Trophoblast cell (in vitro differentiated cells and primary cell): ENCODE results near the gene FAM200B.

Experiments used
- DNase-seq, 2 donors: peaks; one replicate each; pipeline ENCODE4 v3.0.0-alpha.2; 2016
- H2AFZ ChIP-seq: 2 replicates; pipeline ENCODE4 v1.6.1; 2013; ENCODE audit warnings: low read length, moderate library complexity, mild to moderate bottlenecking; ENCODE audit not compliant: insufficient read depth, poor library complexity
- H2AK5ac ChIP-seq: 2 replicates; pipeline ENCODE4 v1.6.1; 2013; ENCODE audit warnings: mild to moderate bottlenecking, low read length
- H2BK120ac ChIP-seq: 2 replicates; pipeline ENCODE4 v1.6.1; 2013; ENCODE audit warnings: low read length, mild to moderate bottlenecking, moderate library complexity; ENCODE audit not compliant: insufficient read depth, poor library complexity
- H2BK12ac ChIP-seq: 2 replicates; pipeline ENCODE4 v1.6.1; 2013; ENCODE audit warnings: mild to moderate bottlenecking, low read length, moderate library complexity
- H2BK5ac ChIP-seq: 2 replicates; pipeline ENCODE4 v1.6.1; 2013; ENCODE audit warnings: low read length, low read depth, moderate library complexity, mild to moderate bottlenecking; ENCODE audit not compliant: poor library complexity
- H3K14ac ChIP-seq: 2 replicates; pipeline ENCODE4 v1.6.1; 2013; ENCODE audit warnings: mild to moderate bottlenecking, low read length
- H3K18ac ChIP-seq: 2 replicates; pipeline ENCODE4 v1.6.1; 2013; ENCODE audit warnings: mild to moderate bottlenecking, low read length
- H3K23ac ChIP-seq: 2 replicates; pipeline ENCODE4 v1.6.1; 2013; ENCODE audit warnings: low read length
- H3K27ac ChIP-seq: 2 replicates; pipeline ENCODE4 v1.5.1; 2013; ENCODE audit warnings: low read depth, mild to moderate bottlenecking, inconsistent platforms, low read length, moderate library complexity
- H3K27me3 ChIP-seq: 2 replicates; pipeline ENCODE4 v1.6.1; 2013; ENCODE audit warnings: inconsistent platforms, mild to moderate bottlenecking, low read length, moderate library complexity; ENCODE audit not compliant: insufficient read depth
- H3K36me3 ChIP-seq, 2 experiments: 1 replicate in 1 of 2; 2 replicates in 1 of 2; pipeline ENCODE4 v1.6.1; 2013; ENCODE audit warnings: low read length in 2 of 2, mild to moderate bottlenecking in 2 of 2, moderate library complexity in 1 of 2; ENCODE audit not compliant: insufficient read depth in 2 of 2, control insufficient read depth in 1 of 2
- H3K4ac ChIP-seq: 2 replicates; pipeline ENCODE4 v1.6.1; 2013; ENCODE audit warnings: low read depth, mild to moderate bottlenecking, low read length, moderate library complexity
- H3K4me1 ChIP-seq, 2 experiments: 1 replicate in 1 of 2; 2 replicates in 1 of 2; pipeline ENCODE4 v1.6.1; 2013; ENCODE audit warnings: low read length in 2 of 2, mild to moderate bottlenecking in 2 of 2, moderate library complexity in 1 of 2; ENCODE audit not compliant: insufficient read depth in 2 of 2, control insufficient read depth in 1 of 2
- H3K4me2 ChIP-seq: 2 replicates; pipeline ENCODE4 v1.6.1; 2013; ENCODE audit warnings: inconsistent platforms, mild to moderate bottlenecking, low read length, moderate library complexity
- H3K4me3 ChIP-seq: 2 replicates; pipeline ENCODE4 v1.5.1; 2013; ENCODE audit warnings: mild to moderate bottlenecking, low read depth, low read length, inconsistent platforms
- H3K79me1 ChIP-seq: one replicate; pipeline ENCODE4 v1.6.1; 2013; ENCODE audit warnings: low read length
- H3K79me2 ChIP-seq: 2 replicates; pipeline ENCODE4 v1.6.1; 2013; ENCODE audit warnings: low read length, mild to moderate bottlenecking; ENCODE audit not compliant: control insufficient read depth, insufficient read depth, poor library complexity
- H3K9ac ChIP-seq: 2 replicates; pipeline ENCODE4 v1.6.1; 2013; ENCODE audit warnings: mild to moderate bottlenecking, low read length
- H3K9me3 ChIP-seq: 2 replicates; pipeline ENCODE4 v1.6.1; 2013; ENCODE audit warnings: low read depth, mild to moderate bottlenecking, control low read depth, inconsistent platforms, low read length; ENCODE audit not compliant: insufficient read depth
- H4K12ac ChIP-seq: 2 replicates; pipeline ENCODE4 v1.6.1; 2013; ENCODE audit warnings: low read depth, mild to moderate bottlenecking, low read length, moderate library complexity
- H4K8ac ChIP-seq: 2 replicates; pipeline ENCODE4 v1.6.1; 2013; ENCODE audit warnings: low read depth, mild to moderate bottlenecking, low read length, moderate library complexity
- H4K91ac ChIP-seq: one replicate; pipeline ENCODE4 v1.6.1; 2013; ENCODE audit warnings: low read depth, mild to moderate bottlenecking, low read length, moderate library complexity
- WGBS: extraction: QIAGEN DNeasy Blood & Tissue Kit; methylation state at CpG from one replicate; pipeline ENCODE4 v1.1.7; 2013; ENCODE audit warnings: missing lambda C conversion rate; ENCODE audit not compliant: insufficient read length, insufficient coverage; ENCODE audit errors: extremely low coverage; 5-methylcytosine and 5-hydroxymethylcytosine counted together

Gene FAM200B

DNA sequence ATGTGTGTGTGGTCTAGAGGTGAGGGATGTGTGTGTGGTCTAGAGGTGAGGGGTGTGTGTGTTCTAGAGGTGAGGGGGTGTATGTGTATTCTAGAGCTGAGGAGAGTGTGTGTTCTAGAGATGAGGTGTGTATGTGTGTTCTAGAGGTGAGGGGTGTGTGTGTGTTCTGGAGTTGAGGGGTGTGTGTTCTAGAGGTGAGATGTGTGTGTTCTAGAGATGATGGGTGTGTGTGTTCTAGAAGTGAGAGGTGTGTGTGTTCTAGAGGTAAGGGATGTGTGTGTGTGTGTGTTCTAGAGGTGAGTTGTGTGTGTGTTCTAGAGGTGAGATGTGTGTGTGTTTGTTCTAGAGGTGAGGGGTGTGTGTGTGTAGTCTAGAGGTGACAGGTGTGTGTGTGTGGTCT, 22.5 kb downstream of the FAM200B start:
- Histone ChIP-seq H3K79me1 (no peaks in the 10 kb centered on the region), H3K4me3 (no peak overlapping the region), H2BK5ac (no peak overlapping the region), H3K23ac (no peak overlapping the region), H3K79me2 (no peaks in the 10 kb centered on the region), H3K4ac (no peak overlapping the region), H3K27ac (no peak overlapping the region), H2AK5ac (no peak overlapping the region), H3K27me3 (no peaks in the 10 kb centered on the region), H2AFZ (no peak overlapping the region), H4K91ac (no peak overlapping the region), H4K12ac (no peak overlapping the region), H2BK120ac (no peak overlapping the region), H3K4me1 (no peaks in the 10 kb centered on the region), H3K36me3 (no peaks in the 10 kb centered on the region), H3K18ac (no peak overlapping the region), H4K8ac (no peak overlapping the region), H2BK12ac (no peak overlapping the region), H3K14ac (no peak overlapping the region), H3K9me3 (no peaks in the 10 kb centered on the region), H3K4me2 (no peak overlapping the region), H3K9ac (no peak overlapping the region)
- DNase-seq = no peak

DNA sequence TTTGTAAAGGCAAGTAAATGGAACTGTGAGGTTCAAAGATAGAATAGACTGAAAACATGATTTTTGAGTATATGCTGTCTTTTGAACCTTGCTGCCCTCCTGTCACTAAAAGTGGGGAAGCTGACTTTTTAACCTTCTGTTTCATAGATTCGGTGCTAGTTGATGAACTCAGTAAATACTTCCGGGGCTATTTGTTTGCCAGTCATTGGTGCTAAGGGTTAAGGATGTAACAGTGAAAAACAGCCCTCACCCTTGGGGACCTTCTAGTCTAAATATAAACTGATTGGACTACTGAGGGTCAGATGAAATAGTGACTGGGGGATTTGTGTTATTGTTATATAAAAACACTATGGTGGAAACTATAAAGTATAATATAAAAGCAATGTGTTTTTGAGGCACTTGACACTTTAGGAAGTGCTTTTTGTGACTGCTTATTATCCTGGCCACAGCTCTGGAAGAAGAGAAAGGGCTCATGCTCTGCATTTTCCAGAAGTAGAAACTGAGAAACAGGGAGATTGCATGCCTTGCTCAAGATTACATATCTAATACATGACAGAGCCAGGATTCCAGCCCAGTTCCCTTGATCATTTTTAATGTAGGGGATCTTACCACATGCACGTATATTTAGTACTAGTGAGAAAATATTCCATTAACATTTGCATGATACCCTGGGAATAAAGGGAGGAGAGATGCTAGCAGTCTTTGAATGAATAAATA, 25.2 kb downstream of the FAM200B start:
- Histone ChIP-seq H4K8ac (no peak overlapping the region), H3K27ac (no peak overlapping the region), H2AK5ac (no peak overlapping the region), H3K4ac (no peak overlapping the region), H3K36me3 (no peaks in the 10 kb centered on the region), H2BK120ac (no peak overlapping the region), H3K27me3 (no peaks in the 10 kb centered on the region), H3K18ac (no peak overlapping the region), H3K4me2 (no peak overlapping the region), H3K4me3 (no peak overlapping the region), H3K14ac (no peak overlapping the region), H2AFZ (no peak overlapping the region), H3K23ac (no peak overlapping the region), H3K9ac (no peak overlapping the region), H2BK12ac (no peak overlapping the region), H3K79me1 (no peaks in the 10 kb centered on the region), H4K12ac (no peak overlapping the region), H2BK5ac (no peak overlapping the region), H3K9me3 (no peaks in the 10 kb centered on the region), H4K91ac (no peak overlapping the region), H3K79me2 (no peaks in the 10 kb centered on the region), H3K4me1 (no peaks in the 10 kb centered on the region)
- no peak for DNase-seq
- no CpG with 5 or more reads among the region's 3 CpGs for WGBS

DNA sequence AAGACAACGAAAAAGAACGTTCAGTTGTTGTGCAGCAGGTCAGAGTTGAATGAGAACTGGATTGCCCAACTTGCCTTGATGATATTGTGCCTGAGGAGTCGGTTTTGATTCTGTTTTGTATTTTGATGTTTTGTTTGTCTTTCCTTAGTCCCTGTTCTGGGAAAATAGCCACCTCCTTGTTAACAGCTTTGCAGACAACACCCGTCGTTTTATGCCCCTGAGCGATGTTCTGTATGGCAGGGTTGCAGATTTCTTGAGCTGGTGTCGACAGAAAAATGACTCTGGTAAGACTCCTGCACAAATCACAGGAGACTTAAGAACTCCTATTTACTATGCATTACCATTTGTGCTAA, 25.7 kb downstream of the FAM200B start:
- no peak overlapping the region for H2AFZ ChIP-seq
- H2BK120ac ChIP-seq = no peak overlapping the region
- no peak overlapping the region for H2AK5ac ChIP-seq
- no peak overlapping the region for H3K4me2 ChIP-seq
- H3K4me3 ChIP-seq = no peak overlapping the region
- no peak overlapping the region for H3K14ac ChIP-seq
- H3K9me3 ChIP-seq = no peaks in the 10 kb centered on the region
- H2BK12ac ChIP-seq = no peak overlapping the region
- no peak overlapping the region for H3K27ac ChIP-seq
- DNase-seq = no peak
- H3K27me3 ChIP-seq = no peaks in the 10 kb centered on the region
- H3K79me2 ChIP-seq = no peaks in the 10 kb centered on the region
- no CpG with 5 or more reads among the region's 7 CpGs for WGBS
- H4K8ac ChIP-seq = no peak overlapping the region
- H3K18ac ChIP-seq = no peak overlapping the region
- no peak overlapping the region for H3K9ac ChIP-seq
- no peaks in the 10 kb centered on the region for H3K4me1 ChIP-seq
- no peak overlapping the region for H2BK5ac ChIP-seq
- no peak overlapping the region for H4K91ac ChIP-seq
- no peaks in the 10 kb centered on the region for H3K36me3 ChIP-seq
- H3K79me1 ChIP-seq = no peaks in the 10 kb centered on the region
- no peak overlapping the region for H3K23ac ChIP-seq
- no peak overlapping the region for H4K12ac ChIP-seq
- no peak overlapping the region for H3K4ac ChIP-seq

DNA sequence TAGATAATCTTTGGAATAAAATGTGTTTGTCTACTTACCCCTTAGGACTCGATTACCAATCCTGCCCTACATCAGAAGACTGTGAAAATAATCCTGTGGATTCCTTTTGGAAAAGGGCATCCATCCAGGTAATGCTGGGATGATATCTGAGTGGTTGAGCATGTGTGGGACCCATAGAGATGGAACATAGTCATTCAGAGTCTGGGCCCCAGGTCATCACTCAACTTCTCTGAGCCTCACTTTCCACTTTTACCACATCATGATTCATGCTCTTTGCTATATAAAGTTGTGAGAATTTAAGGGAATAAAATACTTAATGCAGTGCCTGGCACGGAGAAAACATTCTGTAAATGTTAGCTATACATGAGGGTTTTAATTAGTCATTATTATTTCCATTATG, 30.1 kb downstream of the FAM200B start:
- Histone ChIP-seq H3K4me2 (no peak overlapping the region), H2BK5ac (no peak overlapping the region), H3K9me3 (no peaks in the 10 kb centered on the region), H3K14ac (no peak overlapping the region), H3K79me1 (no peaks in the 10 kb centered on the region), H2BK120ac (no peak overlapping the region), H3K79me2 (no peaks in the 10 kb centered on the region), H2BK12ac (no peak overlapping the region), H4K12ac (no peak overlapping the region), H2AK5ac (no peak overlapping the region), H4K91ac (no peak overlapping the region), H3K4me3 (no peak overlapping the region), H3K36me3 (no peaks in the 10 kb centered on the region), H3K4ac (no peak overlapping the region), H3K27me3 (no peaks in the 10 kb centered on the region), H3K9ac (no peak overlapping the region), H4K8ac (no peak overlapping the region), H3K23ac (no peak overlapping the region), H3K27ac (no peak overlapping the region), H3K18ac (no peak overlapping the region), H3K4me1 (no peaks in the 10 kb centered on the region), H2AFZ (no peak overlapping the region)
- WGBS = no CpG with 5 or more reads among the region's 2 CpGs
- no peak for DNase-seq
